ENCODE data around the gene MAP7D2. TPM values are rescaled to one million over a fixed set of nuclear protein-coding genes. Genes with fewer than 3 reads are reported as not detected.

The MAP7D2 gene
- total RNA-seq, 1 experiment from 2014 or later = 1.9 TPM

GRCh38 chrX:19975845-19976244 is 140.9 kb downstream of the MAP7D2 start:
- Histone ChIP-seq H3K18ac (ENCODE audit: insufficient read length, low read depth, low read length) (no peak overlapping the region), H2BK12ac (ENCODE audit: insufficient read length, low read depth, low read length) (no peak overlapping the region), H3K4ac (ENCODE audit: low read depth, low read length) (no peak overlapping the region), H2BK15ac (ENCODE audit: low read depth, low read length) (no peak overlapping the region), H4K8ac (replicated peaks; ENCODE audit: insufficient read length, low read depth, low read length) (no peak overlapping the region), H3K79me1 (ENCODE audit: insufficient read depth, low read depth, low read length, poor library complexity, severe bottlenecking) (no peaks in the 10 kb centered on the region), H3K23me2 (ENCODE audit: insufficient read length, low read depth, low read length, poor library complexity, severe bottlenecking) (no peaks in the 10 kb centered on the region), H3K27me3 (ENCODE audit: insufficient read depth, low read length) (no peaks in the 10 kb centered on the region), H3K9me3 (ENCODE audit: control insufficient read depth, low read depth, low read length) (peaks cover 22% of the 10 kb centered on the region), H3K9ac (ENCODE audit: extremely low read depth, insufficient read length, low read length) (no peak overlapping the region), H2AK5ac (ENCODE audit: insufficient read length, low read length) (no peak overlapping the region), H2AFZ (ENCODE audit: low read length) (no peak overlapping the region), H3K14ac (ENCODE audit: insufficient read depth, low read length) (no peak overlapping the region), H2BK5ac (ENCODE audit: insufficient read length, low read length) (no peak overlapping the region), H3K4me2 (ENCODE audit: insufficient read depth, insufficient read length, low read length) (no peak overlapping the region), H4K91ac (ENCODE audit: insufficient read length, low read depth, low read length) (no peak overlapping the region), H2BK120ac (ENCODE audit: low read depth, low read length, poor library complexity, severe bottlenecking) (no peak overlapping the region), H3T11ph (ENCODE audit: low read length) (no peak overlapping the region), H4K5ac (ENCODE audit: insufficient read length, low read depth, low read length) (no peak overlapping the region), H3K27ac (ENCODE audit: insufficient read length, low read depth, low read length) (no peak overlapping the region), H3K4me1 (ENCODE audit: insufficient read depth, low read length) (no peaks in the 10 kb centered on the region), H3K56ac (ENCODE audit: insufficient read length, low read depth, low read length) (no peak overlapping the region), H3K23ac (ENCODE audit: insufficient read length, low read depth, low read length) (no peak overlapping the region), H3K79me2 (ENCODE audit: insufficient read depth, low read length) (0 out of 2 replicates have a peak, but pooled peaks cover 3% of the 10 kb centered on the region), H2BK20ac (ENCODE audit: low read depth, low read length, poor library complexity, severe bottlenecking) (no peak overlapping the region), H4K20me1 (ENCODE audit: control insufficient read depth, insufficient read depth, insufficient read length) (no peaks in the 10 kb centered on the region)
- no peak for TF ChIP-seq CTCF (conservative IDR thresholded peaks at IDR 0.05)
- Mint-ChIP-seq H3K4me1 (peaks cover 0 to 2% of the 10 kb centered on the region in 2 experiments; a peak in 1 of 4 replicates), H3K36me3 (ENCODE audit: insufficient read depth in 1 of 3, low read depth in 3 of 3) (peaks cover 7 to 24% (median 18%) of the 10 kb centered on the region in 3 experiments), H3K27ac (no peak overlapping the region), H3K4me3 (no peak overlapping the region), H3K9me3 (peaks cover 65% of the 10 kb centered on the region in 2 experiments), H3K27me3 (ENCODE audit: low read depth) (no peaks in the 10 kb centered on the region; the same call in 1 of the 2 replicates)
- DNase-seq = no peak
